Aorta (tissue), 5 donors: ENCODE results near the gene OTX2. TPM values are rescaled to one million over a fixed set of nuclear protein-coding genes. Genes with fewer than 3 reads are reported as not detected.

ENCODE experiments used
- ATAC-seq: fragments of 200-7000 bp; cut with Tn5 transposase; one replicate; pipeline ENCODE4 v1.9.1; 2022; ENCODE audit warnings: moderate library complexity; ENCODE audit not compliant: low FRiP score
- DNase-seq, 2 donors: peaks; one replicate each; pipeline ENCODE4 v3.0.0-alpha.2; 2020
- H3K27ac ChIP-seq, 2 donors: one replicate each; pipeline ENCODE4 v1.5.1; 2013; ENCODE audit warnings: low read length in 2 of 2, mild to moderate bottlenecking in 2 of 2, moderate library complexity in 2 of 2, control low read depth in 1 of 2, inconsistent platforms in 1 of 2, low read depth in 1 of 2
- H3K27me3 ChIP-seq, 2 donors: one replicate each; pipeline ENCODE4 v1.6.1; 2013; ENCODE audit warnings: control low read depth in 1 of 2, low read length in 1 of 2, mild to moderate bottlenecking in 1 of 2, moderate library complexity in 1 of 2; ENCODE audit not compliant: insufficient read depth in 2 of 2, control insufficient read depth in 1 of 2
- H3K36me3 ChIP-seq, 2 donors: one replicate each; pipeline ENCODE4 v1.6.1; 2013; ENCODE audit warnings: control low read depth in 1 of 2, low read length in 1 of 2, mild to moderate bottlenecking in 1 of 2; ENCODE audit not compliant: insufficient read depth in 2 of 2, control insufficient read depth in 1 of 2
- H3K4me1 ChIP-seq, 2 donors: one replicate each; pipeline ENCODE4 v1.6.1; 2013; ENCODE audit warnings: low read length in 2 of 2, control low read depth in 1 of 2, mild to moderate bottlenecking in 1 of 2, moderate library complexity in 1 of 2; ENCODE audit not compliant: insufficient read depth in 2 of 2, control insufficient read depth in 1 of 2
- H3K4me3 ChIP-seq, 2 donors: one replicate each; pipeline ENCODE4 v1.5.1; 2013; ENCODE audit warnings: low read length in 2 of 2, control low read depth in 1 of 2, mild to moderate bottlenecking in 1 of 2
- H3K9me3 ChIP-seq: one replicate; pipeline ENCODE4 v1.6.1; 2013; ENCODE audit warnings: mild to moderate bottlenecking, low read length; ENCODE audit not compliant: control insufficient read depth
- WGBS, 2 donors: extraction: QIAGEN DNeasy Blood & Tissue Kit; methylation state at CpG; one replicate each; pipeline ENCODE4 v1.1.7; 2013; 5-methylcytosine and 5-hydroxymethylcytosine counted together
- intact Hi-C, 2 donors: fragments of 100-400 bp; cut with DNase I; formaldehyde crosslinking; loops; one replicate each; pipeline versions ENCODE4 v1.14.2 to v1.15.0; 2022
- polyA plus RNA-seq, 2 donors: library from polyadenylated mRNA; stranded (reverse); fragments of 200-250 nt; gene quantifications; one replicate each; pipeline ENCODE4 v1.2.3, GENCODE V29; 2013
- total RNA-seq, 2 donors: library from RNA; stranded (reverse); fragmentation: NEBNext Ultra II Directional; extraction: Animal tissue kit (Norgen Biotek cat#: 25700); gene quantifications; one replicate each; pipeline ENCODE4 v1.2.1, GENCODE V29; 2021
- donor health status: healthy with polysubstance abuse.
- donor health status: Bipolar disorder and iron deficiency.
- donor health status: DM: no; HTN: no; CAD: no.
- donor health status: DM: no; HTN: no; CAD: no.
- donor health status: DM: yes; HTN: yes; CAD: no.

Gene OTX2
- total and polyA plus RNA-seq, 4 donors, result not detected

- Histone ChIP-seq H3K36me3 (no peaks in the 10 kb centered on the region), H3K4me1 (no peaks in the 10 kb centered on the region), H3K4me3 (no peak overlapping the region), H3K27ac (no peak overlapping the region), H3K27me3 (no peaks in the 10 kb centered on the region), H3K9me3 (peaks cover 2% of the 10 kb centered on the region)
- DNase-seq (no peak), ATAC-seq (no peak)
- WGBS, 2 donors, result 14% methylated on average over 4 of the region's 4 CpGs
- intact Hi-C loops, result no loop called here
Measured at GRCh38 chr14:56814969-56815700, 4.9 kb upstream of the OTX2 start.

- Histone ChIP-seq H3K27me3 (peaks cover 0 to 2% of the 10 kb centered on the region in 2 donors), H3K4me3 (no peak overlapping the region), H3K4me1 (no peaks in the 10 kb centered on the region), H3K36me3 (no peaks in the 10 kb centered on the region), H3K27ac (no peak overlapping the region), H3K9me3 (peaks cover 2% of the 10 kb centered on the region)
- ATAC-seq (no peak), DNase-seq (no peak)
- intact Hi-C loops, result no loop called here
- WGBS, 2 donors, result 11 to 13% methylated on average over 7 of the region's 7 CpGs
Measured at GRCh38 chr14:56814519-56814959, 4.3 kb upstream of the OTX2 start.

GRCh38 chr14:56813143-56813551, 2.9 kb upstream of the OTX2 start:
- DNase-seq, result no peak
- WGBS, 2 donors, result 11 to 16% methylated on average over 3 of the region's 3 CpGs
- Histone ChIP-seq H3K4me1 (no peaks in the 10 kb centered on the region), H3K27ac (no peak overlapping the region), H3K9me3 (peaks cover under 1% of the 10 kb centered on the region), H3K36me3 (no peaks in the 10 kb centered on the region), H3K27me3 (peaks cover 0 to 6% of the 10 kb centered on the region in 2 donors), H3K4me3 (no peak overlapping the region)
- ATAC-seq, result no peak
- intact Hi-C loops, result no loop called here

GRCh38 chr14:56812364-56813141, 2.3 kb upstream of the OTX2 start:
- intact Hi-C loops, result no loop called here
- H3K4me3 ChIP-seq, result no peak overlapping the region
- no peaks in the 10 kb centered on the region for H3K9me3 ChIP-seq
- ATAC-seq, result no peak
- WGBS, 2 donors, result 10% methylated on average over 25 of the region's 25 CpGs
- H3K4me1 ChIP-seq, result no peaks in the 10 kb centered on the region
- no peaks in the 10 kb centered on the region for H3K36me3 ChIP-seq
- DNase-seq, result no peak
- H3K27ac ChIP-seq, result no peak overlapping the region
- H3K27me3 ChIP-seq, result peaks cover 0 to 6% of the 10 kb centered on the region in 2 donors

GRCh38 chr14:56811593-56812363, 1.5 kb upstream of the OTX2 start:
- WGBS, 2 donors, result 6 to 7% methylated on average over 39 of the region's 39 CpGs
- Histone ChIP-seq H3K27ac (no peak overlapping the region), H3K27me3 (peaks cover 0 to 6% of the 10 kb centered on the region in 2 donors), H3K9me3 (no peaks in the 10 kb centered on the region), H3K4me1 (no peaks in the 10 kb centered on the region), H3K4me3 (no peak overlapping the region), H3K36me3 (no peaks in the 10 kb centered on the region)
- intact Hi-C loops, result no loop called here
- ATAC-seq (no peak), DNase-seq (no peak)

- H3K36me3 ChIP-seq, result no peaks in the 10 kb centered on the region
- 10 to 11% methylated on average over 31 of the region's 31 CpGs for WGBS, 2 donors
- intact Hi-C loops, result no loop called here
- ATAC-seq (no peak), DNase-seq (no peak)
- H3K9me3 ChIP-seq, result no peaks in the 10 kb centered on the region
- H3K4me3 ChIP-seq, result no peak overlapping the region
- H3K27me3 ChIP-seq, result peaks cover 0 to 6% of the 10 kb centered on the region in 2 donors
- H3K27ac ChIP-seq, result no peak overlapping the region
- H3K4me1 ChIP-seq, result no peaks in the 10 kb centered on the region
Measured at GRCh38 chr14:56810836-56811592, 735 bp upstream of the OTX2 start.

GRCh38 chr14:56809270-56810146, 771 bp downstream of the OTX2 start:
- intact Hi-C loops, result no loop called here
- Histone ChIP-seq H3K4me1 (no peaks in the 10 kb centered on the region), H3K36me3 (no peaks in the 10 kb centered on the region), H3K4me3 (no peak overlapping the region), H3K27ac (no peak overlapping the region), H3K27me3 (peaks cover 0 to 6% of the 10 kb centered on the region in 2 donors), H3K9me3 (no peaks in the 10 kb centered on the region)
- 9% methylated on average over 60 to 63 of the region's 63 CpGs for WGBS, 2 donors
- DNase-seq, result no peak
- ATAC-seq, result no peak
